Panc1 (cell line): ENCODE measurements around the gene WDR5. TPM values are rescaled to one million over a fixed set of nuclear protein-coding genes. Genes with fewer than 3 reads are reported as not detected.

Source experiments
- ATAC-seq: fragments of 200-7000 bp; cut with Tn5 transposase; 2 replicates; pipeline ENCODE4 v1.9.1; 2020; ENCODE audit warnings: mild to moderate bottlenecking, moderate library complexity
- BruUV-seq: library from RNA; stranded (reverse); fragments of 400-500 nt; replicated peaks from 2 replicates; lab custom pipeline; 2021; lab: Mats Ljungman, UMichigan
- CTCF ChIA-PET: fragments of 300-600 bp; sonication (Branson Sonifier 250); formaldehyde crosslinking; loops from one replicate; lab custom pipeline; 2022; ENCODE audit warnings: antibody characterized with exemption; lab: Charles Lee
- POLR2A ChIA-PET: fragments of 300-600 bp; sonication (Branson Sonifier 250); formaldehyde crosslinking; loops from one replicate; lab custom pipeline; 2022; ENCODE audit warnings: antibody characterized with exemption; lab: Charles Lee
- DNase-seq: peaks from one replicate; pipeline ENCODE4 v3.0.0-alpha.2; 2010; ENCODE audit warnings: low read depth, low spot score
- H3K27ac ChIP-seq: 2 replicates; pipeline ENCODE4 v1.5.1; 2011; ENCODE audit warnings: mild to moderate bottlenecking, low read length, inconsistent platforms
- H3K27me3 ChIP-seq: fragments of 200-500 bp; sonication (Bioruptor generic); 2 replicates; pipeline ENCODE4 v1.6.0; 2014; ENCODE audit warnings: low read length, inconsistent platforms; ENCODE audit not compliant: control insufficient read depth, insufficient read depth
- H3K36me3 ChIP-seq: fragments of 200-500 bp; sonication (Bioruptor generic); 2 replicates; pipeline ENCODE4 v1.5.1; 2014; ENCODE audit warnings: inconsistent platforms, mild to moderate bottlenecking, low read length, moderate library complexity; ENCODE audit not compliant: control insufficient read depth, insufficient read depth
- H3K4me1 ChIP-seq: 2 replicates; pipeline ENCODE4 v1.5.1; 2011; ENCODE audit warnings: inconsistent platforms, mild to moderate bottlenecking, low read length, moderate library complexity; ENCODE audit not compliant: control insufficient read depth, insufficient read depth
- H3K4me3 ChIP-seq, 2 experiments: 2 replicates each; pipeline ENCODE4 v1.5.1; 2011 to 2012; ENCODE audit warnings: low read depth in 2 of 2, low read length in 2 of 2, mild to moderate bottlenecking in 2 of 2, inconsistent platforms in 1 of 2, moderate library complexity in 1 of 2
- H3K9me3 ChIP-seq: fragments of 200-500 bp; sonication (Bioruptor generic); 2 replicates; pipeline ENCODE4 v1.5.1; 2014; ENCODE audit warnings: low read depth, mild to moderate bottlenecking, inconsistent platforms, low read length, moderate library complexity; ENCODE audit not compliant: control insufficient read depth, insufficient read depth
- CTCF ChIP-seq: fragments of 450-650 bp; IDR thresholded peaks from 2 replicates; pipeline ENCODE4 v1.5.1; 2017; ENCODE audit warnings: mild to moderate bottlenecking
- POLR2AphosphoS5 ChIP-seq: IDR thresholded peaks from 2 replicates; pipeline ENCODE4 v1.6.1; 2012; ENCODE audit warnings: mild to moderate bottlenecking, low read depth, low read length, moderate library complexity
- REST ChIP-seq, 2 experiments: IDR thresholded peaks; 2 replicates each; pipeline ENCODE4 v1.6.1; 2011 to 2012; ENCODE audit warnings: low read depth in 2 of 2, control low read depth in 1 of 2, low read length in 1 of 2, mild to moderate bottlenecking in 1 of 2, moderate library complexity in 1 of 2; ENCODE audit not compliant: insufficient read depth in 1 of 2
- SIN3A ChIP-seq: IDR thresholded peaks from 2 replicates; pipeline ENCODE4 v1.6.1; 2012; ENCODE audit warnings: low read depth, mild to moderate bottlenecking, low read length, moderate library complexity, borderline replicate concordance; ENCODE audit not compliant: insufficient read depth
- TCF7L2 ChIP-seq: IDR thresholded peaks from 2 replicates; pipeline ENCODE4 v1.6.1; 2011; ENCODE audit warnings: mild to moderate bottlenecking, low read depth, low read length, inconsistent platforms
- in situ Hi-C: cut with HindIII; loops from 2 replicates; pipeline ENCODE4 v1.10.0; 2016; ENCODE audit warnings: low sequenced_read_pairs, low pct_unique_long_range_greater_than_20kb
- intact Hi-C: fragments of 100-400 bp; cut with micrococcal nuclease; formaldehyde crosslinking; loops from one replicate; pipeline ENCODE4 v1.10.0; 2022; ENCODE audit not compliant: unreplicated experiment
- total RNA-seq: library from RNA; stranded (reverse); gene quantifications from one replicate; pipeline ENCODE4 v1.2.1, GENCODE V29; 2021; ENCODE audit not compliant: unreplicated experiment

WDR5 gene
- total RNA-seq, 1 experiment from 2014 or later = 36.9 TPM

GRCh38 chr9:134146774-134147493 is 11.1 kb downstream of the WDR5 start:
- ChIA-PET POLR2A (no interaction called here), CTCF (no interaction called here)
- no peak overlapping the region for H3K4me3 ChIP-seq
- DNase-seq (no peak), ATAC-seq (0 out of 2 replicates have a peak, but pooled peaks have one; percentile 56)
- H3K27me3 ChIP-seq = no peaks in the 10 kb centered on the region
- H3K27ac ChIP-seq = no peak overlapping the region
- H3K9me3 ChIP-seq = no peaks in the 10 kb centered on the region
- intact Hi-C loops (no loop called here), in situ Hi-C loops (no loop called here)
- TF ChIP-seq SIN3A (no peak), POLR2AphosphoS5 (no peak), CTCF (no peak), REST (IDR thresholded peaks at IDR 0.05; ENCODE audit: insufficient read depth in 1 of 2, low read depth in 2 of 2, low read length in 1 of 2) (no peak), TCF7L2 (no peak)
- H3K36me3 ChIP-seq = peaks cover 3% of the 10 kb centered on the region
- H3K4me1 ChIP-seq = no peaks in the 10 kb centered on the region
- no TSS peak for BruUV-seq

- POLR2A ChIA-PET = no interaction called here
- ATAC-seq = no peak
- intact Hi-C loops = no loop called here
- Histone ChIP-seq H3K36me3 (peaks cover 3% of the 10 kb centered on the region), H3K27me3 (no peaks in the 10 kb centered on the region), H3K27ac (no peak overlapping the region), H3K4me1 (no peaks in the 10 kb centered on the region), H3K9me3 (no peaks in the 10 kb centered on the region), H3K4me3 (no peak overlapping the region)
- CTCF ChIA-PET = no interaction called here
- TF ChIP-seq CTCF (no peak), TCF7L2 (no peak), SIN3A (no peak), POLR2AphosphoS5 (no peak), REST (IDR thresholded peaks at IDR 0.05; ENCODE audit: insufficient read depth in 1 of 2, low read depth in 2 of 2, low read length in 1 of 2) (no peak)
- no peak for DNase-seq
- in situ Hi-C loops = no loop called here
- BruUV-seq = no TSS peak
Observed at GRCh38 chr9:134149380-134149779, 13.5 kb downstream of the WDR5 start.
